Activated CD4-positive, alpha-beta T cell treated with anti-CD3 and anti-CD28 coated beads, Interleukin-2, amount 50 U/mL, for 4 hours (primary cell): ENCODE data around the gene CD200.
"Not testable (repeated sequence)": the region's sequence is repeated elsewhere in the genome, so short reads cannot be mapped to it uniquely, and the experiment has no call there.

ENCODE experiments used
- DNase-seq, 2 experiments: peaks; one replicate each; pipeline ENCODE4 v3.0.0-alpha.2; 2020

The CD200 gene

GRCh38 chr3:112362221-112362620 lies 29.3 kb downstream of the CD200 start:
- DNase-seq = no peak

GRCh38 chr3:112364291-112364690 lies 31.3 kb downstream of the CD200 start:
- DNase-seq = no peak

DNA sequence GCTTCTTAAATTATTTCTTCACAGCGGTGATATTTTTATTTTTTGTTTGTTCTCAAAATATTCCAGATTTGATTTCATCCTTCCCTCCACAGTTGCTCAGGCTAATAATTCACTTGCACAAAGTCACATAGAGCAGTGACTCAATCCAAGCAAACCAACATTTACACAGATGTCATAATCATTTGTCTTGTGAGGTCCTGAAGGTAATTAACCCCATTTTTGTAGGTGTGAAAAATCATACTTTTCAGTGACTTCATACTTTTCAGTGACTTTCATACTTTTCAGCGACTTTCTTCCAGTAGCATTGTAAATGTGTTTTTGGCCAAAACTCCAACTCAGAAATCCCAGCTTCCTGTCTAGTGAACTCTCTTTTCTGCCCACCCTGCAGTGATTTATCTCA lies 32.1 kb downstream of the CD200 start:
- DNase-seq = no peak

GRCh38 chr3:112365636-112366035 lies 32.7 kb downstream of the CD200 start:
- DNase-seq = no peak

DNA sequence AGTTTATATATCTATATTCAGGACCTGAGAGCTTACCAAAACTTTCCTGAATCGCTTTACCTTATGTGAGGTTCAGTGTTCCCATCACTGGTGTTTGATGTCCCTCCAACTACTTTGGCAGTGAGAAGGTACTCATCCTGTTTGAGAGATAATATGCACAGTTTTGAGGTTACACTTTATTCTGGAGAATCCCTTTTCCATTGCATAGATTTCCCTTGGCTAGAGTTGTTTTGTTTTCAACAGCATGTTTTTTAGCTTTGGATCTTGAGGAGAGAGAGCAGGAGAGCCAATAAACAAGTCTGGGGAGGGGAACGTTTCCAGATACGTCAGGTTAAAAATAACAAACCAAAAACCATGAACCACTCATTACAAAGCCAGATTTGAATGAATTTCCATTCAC lies 33.6 kb downstream of the CD200 start:
- DNase-seq = no peak

DNA sequence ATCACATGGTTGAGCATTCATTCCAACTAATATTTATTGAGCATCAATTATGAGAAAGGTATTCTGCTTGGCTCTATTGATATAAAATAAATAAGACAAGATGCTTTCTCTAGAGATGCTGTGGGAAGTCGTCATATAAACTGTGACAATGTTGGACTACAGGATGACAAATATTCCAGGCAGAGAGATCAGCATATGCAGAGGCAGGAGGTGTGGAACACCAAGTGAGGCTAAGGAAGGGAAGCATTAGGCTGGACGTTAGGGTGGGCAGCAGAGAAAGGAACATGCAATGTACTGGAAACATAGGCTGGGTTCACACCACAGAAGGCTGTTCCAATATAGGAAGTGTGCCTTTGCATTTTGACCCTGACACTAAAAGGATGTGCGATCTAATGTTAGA lies 38.6 kb downstream of the CD200 start:
- no peak for DNase-seq

- DNase-seq = no peak
Measured at GRCh38 chr3:112372396-112372795, 39.4 kb downstream of the CD200 start.

DNA sequence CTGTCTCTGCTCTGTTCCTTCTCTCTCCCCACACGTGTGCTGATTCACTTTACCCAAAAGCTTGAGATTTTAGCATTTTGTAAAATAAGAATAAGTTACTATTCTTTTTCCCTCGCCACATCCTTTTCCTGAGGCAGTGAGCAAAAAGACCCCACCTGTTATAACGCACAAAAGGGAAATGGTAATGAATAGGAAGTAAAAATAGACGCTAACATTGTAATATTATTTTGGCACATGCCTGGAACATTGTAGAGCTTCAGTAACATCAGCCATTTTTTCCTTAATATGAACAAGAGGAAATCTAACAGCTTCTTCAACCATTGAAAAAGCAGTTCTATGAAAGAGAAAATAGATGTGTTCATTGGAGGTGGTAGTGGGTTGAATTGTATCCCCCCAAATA lies 40.5 kb downstream of the CD200 start:
- DNase-seq = no peak

- DNase-seq = no peak
Measured at GRCh38 chr3:112373924-112374323, 41.0 kb downstream of the CD200 start.

- DNase-seq = no peak
Measured at GRCh38 chr3:112374333-112374734, 41.4 kb downstream of the CD200 start.

DNA sequence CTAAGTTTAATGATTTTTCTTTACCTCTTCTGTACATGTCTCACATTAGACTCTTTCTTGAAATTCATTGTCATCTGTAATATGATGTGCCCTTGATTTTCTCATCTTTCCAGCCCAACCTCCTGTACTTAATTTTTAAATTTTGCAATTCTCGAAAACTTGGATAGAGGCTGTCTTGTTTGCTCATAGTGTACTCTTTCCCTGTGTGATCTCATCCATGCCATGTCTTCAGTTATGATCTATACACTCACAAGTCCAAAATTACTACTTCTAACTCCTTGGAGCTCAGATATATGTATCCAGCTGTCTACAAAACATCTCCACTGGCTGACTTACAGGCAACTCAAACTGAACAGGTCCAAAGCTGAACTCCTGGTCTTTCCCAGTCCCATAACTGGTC lies 42.2 kb downstream of the CD200 start:
- no peak for DNase-seq

GRCh38 chr3:112376241-112376911 lies 43.4 kb downstream of the CD200 start:
- no peak for DNase-seq

GRCh38 chr3:112376992-112377391 lies 44.0 kb downstream of the CD200 start:
- DNase-seq = no peak

- no peak for DNase-seq
Measured at GRCh38 chr3:112377568-112378071, 44.7 kb downstream of the CD200 start.

GRCh38 chr3:112378347-112378746 lies 45.4 kb downstream of the CD200 start:
- DNase-seq = not testable (repeated sequence)

DNA sequence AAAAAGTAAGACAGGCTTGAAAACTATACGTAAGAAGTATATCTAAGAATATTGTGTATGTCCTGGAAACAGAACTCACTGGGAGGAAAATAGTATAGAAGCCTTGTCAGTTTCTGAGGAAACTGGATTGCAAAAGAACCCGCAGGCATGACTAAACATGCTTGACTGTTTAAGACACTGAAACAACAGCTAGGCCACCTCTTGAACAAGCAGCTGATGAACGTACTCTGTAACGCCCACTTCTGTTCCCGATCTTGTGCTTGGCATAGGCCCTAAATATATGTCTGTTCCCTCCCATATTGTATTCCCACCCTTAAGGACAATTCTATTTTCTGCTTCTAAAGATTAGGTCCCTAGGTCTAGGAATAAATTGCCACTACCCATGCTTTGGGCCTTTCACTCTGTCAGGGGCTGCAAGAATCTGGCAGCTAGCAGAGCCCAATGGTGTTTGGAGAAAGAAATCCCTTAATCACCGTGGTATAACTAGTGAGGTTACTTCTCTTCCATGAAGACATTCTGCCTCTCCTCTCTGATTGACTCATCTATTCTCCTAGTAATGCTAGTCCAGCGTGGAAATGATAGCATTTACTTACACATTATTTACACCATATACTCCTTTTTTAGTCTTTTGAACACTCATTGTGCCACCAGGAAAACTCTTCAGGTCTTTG lies 46.2 kb downstream of the CD200 start:
- no peak for DNase-seq

DNA sequence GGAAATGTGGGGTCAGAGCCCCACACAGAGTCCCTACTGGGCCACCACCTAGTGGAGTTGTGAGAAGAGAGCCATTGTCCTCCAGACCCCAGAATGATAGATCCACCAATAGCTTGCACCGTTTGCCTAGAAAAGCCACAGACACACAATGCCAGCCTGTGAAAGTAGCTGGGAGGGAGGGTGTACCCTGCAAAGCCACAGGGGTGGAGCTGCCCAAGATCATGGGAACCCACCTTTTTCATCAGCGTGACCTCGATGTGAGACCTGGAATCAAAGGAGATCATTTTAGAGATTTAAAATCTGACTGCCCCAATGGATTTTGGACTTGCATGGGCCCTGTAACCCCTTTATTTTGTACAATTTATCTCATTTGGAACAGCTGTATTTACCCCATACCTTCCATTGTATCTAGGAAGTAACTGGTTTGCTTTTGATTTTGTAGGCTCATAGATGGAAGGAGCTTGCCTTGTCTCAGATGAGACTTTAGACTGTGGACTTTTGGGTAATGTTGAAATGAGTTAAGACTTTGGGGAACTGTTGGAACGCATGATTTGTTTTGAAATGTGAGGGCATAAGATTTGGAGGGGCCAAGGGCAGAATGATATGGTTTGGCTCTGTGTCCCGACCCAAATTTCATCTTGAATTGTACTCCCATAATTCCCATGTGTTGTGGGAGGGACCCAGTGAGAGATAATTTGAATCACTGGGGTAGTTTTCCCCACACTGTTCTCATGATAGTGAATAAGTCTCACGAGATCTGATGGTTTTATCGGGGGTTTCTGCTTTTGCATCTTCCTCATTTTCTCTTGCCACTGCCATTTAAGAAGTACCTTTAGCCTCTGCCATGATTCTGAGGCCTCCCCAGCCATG lies 49.0 kb downstream of the CD200 start:
- DNase-seq = no peak

GRCh38 chr3:112382543-112383160 lies 49.7 kb downstream of the CD200 start:
- DNase-seq = no peak

DNA sequence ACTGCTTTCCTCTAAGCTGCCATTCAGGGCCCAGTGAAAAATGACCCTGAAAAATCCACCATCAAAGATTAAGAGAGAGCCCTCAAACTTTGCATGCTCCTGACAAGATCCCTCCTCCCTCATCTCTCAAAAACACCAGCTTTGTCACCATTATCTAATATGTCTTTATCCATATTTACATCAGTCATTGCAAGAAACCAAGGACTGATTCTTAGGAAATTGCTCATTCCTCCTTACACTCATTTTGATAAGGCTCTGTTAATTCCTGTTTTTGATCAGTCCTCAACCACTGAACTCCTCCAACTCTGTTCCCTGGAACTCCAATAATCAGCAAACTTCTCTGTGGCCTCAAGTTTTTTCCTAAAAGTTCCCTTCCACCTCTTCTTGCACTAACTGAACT lies 51.8 kb downstream of the CD200 start:
- DNase-seq = no peak

GRCh38 chr3:112388972-112389371 lies 56.0 kb downstream of the CD200 start:
- DNase-seq = no peak

DNA sequence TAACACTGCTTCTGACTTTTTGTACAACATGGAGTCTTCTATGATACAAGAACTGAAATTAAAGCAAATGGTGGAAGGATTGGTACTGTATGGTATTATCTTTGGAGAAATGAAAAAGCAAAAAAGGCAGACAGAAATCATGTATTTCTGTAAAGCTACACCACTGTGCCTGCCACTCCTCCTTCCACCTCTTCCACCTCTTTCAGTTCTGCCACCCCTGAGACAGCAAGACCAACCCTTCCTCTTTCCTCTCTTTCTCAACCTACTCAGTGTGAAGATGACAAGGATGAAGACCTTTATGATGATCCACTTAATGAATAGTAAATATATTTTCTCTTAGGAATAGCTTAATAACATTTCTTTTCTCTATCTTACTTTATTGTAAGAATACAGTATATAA lies 57.0 kb downstream of the CD200 start:
- no peak for DNase-seq

GRCh38 chr3:112390783-112391641 lies 58.1 kb downstream of the CD200 start:
- DNase-seq = no peak
